HS-5 (cell line): ENCODE results near the gene MACROD2.
"Not testable (repeated sequence)": the region's sequence is repeated elsewhere in the genome, so short reads cannot be mapped to it uniquely, and the experiment has no call there.

ENCODE experiments used
- DNase-seq: peaks from one replicate; pipeline ENCODE4 v3.0.0-alpha.2; 2012; ENCODE audit warnings: low read depth

The MACROD2 gene

GRCh38 chr20:15965165-15965564 is 1969.8 kb downstream of the MACROD2 start:
- DNase-seq = no peak

- no peak for DNase-seq
Observed at GRCh38 chr20:15967334-15967733, 1972.0 kb downstream of the MACROD2 start.

DNA sequence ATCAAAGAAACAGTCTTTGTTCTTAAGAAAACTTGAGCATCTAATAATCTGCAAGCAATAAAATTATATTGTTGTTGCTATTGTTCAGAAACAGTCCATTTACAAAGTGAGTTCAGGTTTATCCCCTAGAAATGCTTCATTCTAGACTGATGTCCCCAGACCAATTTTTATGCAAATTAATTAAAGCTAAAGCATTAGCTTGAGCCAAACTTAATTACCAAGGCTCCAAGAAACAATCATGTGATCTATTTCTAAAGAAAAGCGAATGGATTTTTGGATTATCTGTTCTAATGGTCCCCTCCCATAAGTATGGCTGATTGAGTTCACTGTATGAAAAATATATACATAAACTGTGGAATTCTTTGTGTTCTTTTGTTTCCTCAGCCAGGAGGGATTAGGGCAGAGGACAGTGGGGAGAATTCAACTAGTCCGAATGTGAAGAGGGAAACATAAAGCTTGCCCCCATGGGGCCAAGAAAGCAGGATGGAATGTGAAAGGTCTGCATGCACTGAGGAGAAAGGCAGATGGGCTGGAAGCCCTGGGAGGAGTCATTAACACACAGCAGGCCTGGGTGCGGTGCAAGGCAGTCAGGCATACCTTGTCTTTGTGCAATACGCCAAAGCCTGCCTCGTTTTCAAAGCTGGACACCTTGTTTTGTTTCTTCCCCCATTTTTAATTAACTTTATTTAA is 1980.9 kb downstream of the MACROD2 start:
- no peak for DNase-seq

DNA sequence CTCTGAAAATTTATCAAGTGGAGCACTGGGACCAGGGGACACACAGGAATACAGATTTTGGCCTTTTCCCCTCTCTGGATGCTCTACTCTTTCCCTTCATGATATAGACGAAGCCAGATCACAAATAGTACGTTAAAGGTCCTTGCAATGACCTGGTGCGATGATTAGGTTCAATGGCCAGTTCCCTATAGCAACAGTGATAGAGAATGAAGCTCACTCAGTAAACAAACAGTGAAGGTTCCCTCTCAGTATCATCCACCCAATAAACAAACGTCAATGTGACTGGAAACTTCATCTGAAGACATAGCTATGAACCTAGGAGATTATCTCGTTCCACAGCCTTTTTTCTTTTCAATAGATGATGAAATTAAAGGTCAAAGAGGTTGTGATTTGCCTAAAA is 1981.7 kb downstream of the MACROD2 start:
- DNase-seq = no peak

DNA sequence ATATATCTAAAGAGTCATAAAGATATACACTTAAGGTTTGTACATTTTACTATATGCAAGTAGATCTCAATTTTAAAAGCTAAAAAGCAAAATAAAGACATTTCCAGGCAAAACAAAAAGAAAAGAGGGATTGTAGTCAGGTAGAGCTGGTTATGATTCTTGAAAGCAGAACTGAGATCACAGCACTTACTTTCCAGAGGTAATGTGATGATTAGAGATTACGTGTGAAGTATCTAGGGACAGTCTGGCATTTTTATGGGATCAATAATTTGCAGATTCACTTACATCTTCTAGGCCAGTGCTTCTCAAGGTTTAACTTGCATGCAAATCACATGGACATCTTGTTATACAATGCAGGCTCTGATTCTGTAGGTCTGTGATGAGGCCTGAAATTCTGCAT is 1982.4 kb downstream of the MACROD2 start:
- DNase-seq = no peak

- not testable (repeated sequence) for DNase-seq
Observed at GRCh38 chr20:15985494-15986368, 1990.4 kb downstream of the MACROD2 start.

DNA sequence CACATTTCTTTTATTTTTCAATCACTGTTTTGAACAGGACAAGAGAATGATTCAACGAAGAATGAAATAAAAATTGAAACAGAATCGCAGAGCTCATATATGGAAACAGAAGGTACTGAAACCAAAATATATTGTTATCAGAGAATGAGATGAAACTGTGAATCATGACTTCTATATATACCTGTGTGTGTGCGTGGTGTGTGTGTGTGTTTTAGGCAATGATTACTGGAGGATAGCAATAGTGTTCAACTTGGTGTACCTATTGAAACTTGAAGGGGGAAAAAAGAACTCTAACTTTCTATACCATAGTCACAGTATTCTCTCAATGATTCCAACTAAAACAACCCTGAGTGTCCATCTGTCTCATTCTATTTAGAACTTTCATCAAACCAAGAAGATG is 1991.4 kb downstream of the MACROD2 start:
- DNase-seq = no peak

DNA sequence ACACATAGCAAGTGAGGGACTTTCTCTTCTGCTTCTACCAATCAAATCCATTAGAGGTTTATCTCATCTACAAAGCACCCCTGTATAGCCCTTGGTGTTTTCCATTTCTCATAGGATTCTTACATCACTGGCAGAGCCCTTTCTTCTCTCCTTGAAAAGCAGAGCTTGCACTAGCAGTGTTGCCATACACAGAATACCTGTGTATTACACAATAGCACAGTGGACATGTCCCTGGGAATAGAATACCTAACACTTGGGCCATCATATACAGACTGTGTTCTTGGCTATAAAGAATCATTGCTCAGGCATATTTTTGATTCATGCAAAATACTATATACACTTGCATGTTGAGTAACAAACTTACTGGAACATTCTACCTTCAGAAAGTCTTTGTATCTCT is 1996.0 kb downstream of the MACROD2 start:
- no peak for DNase-seq

GRCh38 chr20:15992564-15992963 is 1997.2 kb downstream of the MACROD2 start:
- DNase-seq = peak; percentile 23

- DNase-seq = no peak
Observed at GRCh38 chr20:16000112-16000511, 2004.8 kb downstream of the MACROD2 start.

- peak; percentile 68 for DNase-seq
Observed at GRCh38 chr20:16001286-16001685, 2006.0 kb downstream of the MACROD2 start.

- no peak for DNase-seq
Observed at GRCh38 chr20:16003310-16003709, 2008.0 kb downstream of the MACROD2 start.

DNA sequence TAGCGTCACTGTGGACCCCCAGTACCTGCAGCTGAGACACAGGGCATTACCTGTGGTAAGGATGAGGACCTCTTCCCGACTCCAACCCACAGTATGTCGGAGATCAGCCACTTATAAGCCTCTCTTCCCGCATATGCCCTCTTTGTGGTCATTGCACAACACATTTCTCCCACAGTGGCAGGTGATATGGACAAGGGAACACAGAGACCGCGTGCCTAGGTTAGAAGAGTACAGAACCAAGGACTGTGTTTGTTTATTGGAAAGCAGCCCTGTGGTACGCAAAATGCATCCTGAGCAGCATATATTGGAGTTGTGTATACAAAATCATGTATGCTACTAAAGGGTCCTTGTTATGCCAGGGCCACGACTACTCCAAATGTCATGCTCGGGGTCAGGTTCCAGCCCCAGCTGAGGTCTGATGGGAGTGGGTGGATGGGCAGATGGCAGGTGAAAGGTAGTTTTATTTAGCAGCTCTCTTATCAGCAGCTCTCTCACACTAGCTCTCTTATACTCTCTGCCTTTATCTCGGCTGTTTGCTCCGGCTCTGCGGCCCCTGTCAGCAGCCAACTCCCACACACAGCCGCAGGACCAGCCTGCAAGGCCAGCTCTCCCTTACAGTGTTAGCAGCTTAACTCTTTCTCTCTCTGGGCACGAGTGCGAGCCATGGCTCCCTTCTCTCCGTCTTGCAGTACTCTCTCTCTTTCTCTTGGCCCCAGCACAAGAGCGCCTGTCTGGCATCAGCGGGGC is 2009.0 kb downstream of the MACROD2 start:
- DNase-seq = no peak

GRCh38 chr20:16005021-16005914 is 2010.0 kb downstream of the MACROD2 start:
- no peak for DNase-seq

DNA sequence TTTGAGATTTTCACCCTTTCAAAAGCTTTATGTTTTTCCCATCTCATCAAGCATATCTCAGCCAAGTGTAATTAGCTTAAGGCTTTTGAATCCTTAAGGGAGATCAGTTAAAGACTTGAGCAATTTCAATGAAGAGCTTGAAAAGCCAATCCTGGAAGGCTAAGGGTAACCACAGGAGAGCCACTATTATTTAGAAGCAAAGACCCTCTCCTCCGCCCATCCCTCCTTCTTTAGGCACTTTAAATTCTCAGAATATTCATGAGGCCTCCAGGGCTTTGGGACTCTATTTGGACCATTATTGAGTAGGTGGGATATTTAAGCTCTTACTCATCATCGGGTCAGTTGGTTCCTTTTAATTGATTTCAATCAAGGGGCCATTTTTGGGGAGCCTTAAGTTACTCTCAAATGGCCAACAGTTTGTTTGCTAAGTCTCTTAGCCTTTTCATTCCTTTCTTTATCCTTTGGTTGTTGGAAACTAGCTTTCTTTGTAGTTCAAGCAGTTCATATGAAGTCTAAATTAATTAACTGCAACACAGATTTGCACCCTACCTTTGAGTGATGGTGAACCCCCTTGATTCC is 2010.7 kb downstream of the MACROD2 start:
- DNase-seq = no peak

- no peak for DNase-seq
Observed at GRCh38 chr20:16007164-16007563, 2011.8 kb downstream of the MACROD2 start.

- no peak for DNase-seq
Observed at GRCh38 chr20:16007962-16008361, 2012.6 kb downstream of the MACROD2 start.

DNA sequence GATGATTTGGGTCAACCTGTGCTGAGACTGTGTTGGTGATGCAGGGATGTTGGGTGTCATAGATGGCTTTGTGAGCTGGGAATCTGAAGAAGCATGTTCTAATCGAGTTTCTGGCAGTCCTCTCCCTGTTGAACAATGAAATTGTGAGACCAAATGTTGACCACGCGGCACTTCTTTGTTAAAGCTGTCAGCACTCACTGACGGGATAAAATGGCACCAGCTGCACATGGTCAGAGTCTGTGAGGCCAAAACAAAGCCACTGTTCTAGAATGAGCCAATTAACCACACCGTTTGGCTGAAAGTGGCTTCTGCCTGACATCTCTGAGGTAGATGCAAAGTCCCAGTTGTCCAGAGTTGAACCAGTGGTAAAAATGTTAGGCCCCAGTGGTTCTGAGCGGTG is 2015.7 kb downstream of the MACROD2 start:
- DNase-seq = no peak

GRCh38 chr20:16011519-16011918 is 2016.2 kb downstream of the MACROD2 start:
- DNase-seq = no peak

DNA sequence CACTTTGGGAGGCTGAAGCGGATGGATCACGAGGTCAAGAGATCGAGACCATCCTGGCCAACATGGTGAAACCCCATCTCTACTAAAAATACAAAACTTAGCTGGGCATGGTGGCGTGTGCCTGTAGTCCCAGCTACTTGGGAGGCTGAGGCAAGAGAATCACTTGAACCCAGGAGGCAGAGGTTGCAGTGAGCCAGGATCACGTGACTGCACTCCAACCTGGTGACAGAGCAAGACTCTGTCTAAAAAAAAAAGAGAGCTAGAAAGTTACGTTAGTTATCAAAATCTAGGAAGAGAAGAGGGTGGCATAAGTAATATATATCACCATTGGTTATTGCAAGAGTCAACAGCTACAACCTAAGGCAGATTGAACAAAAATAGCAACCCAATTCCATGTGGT is 2017.6 kb downstream of the MACROD2 start:
- not testable (repeated sequence) for DNase-seq

DNA sequence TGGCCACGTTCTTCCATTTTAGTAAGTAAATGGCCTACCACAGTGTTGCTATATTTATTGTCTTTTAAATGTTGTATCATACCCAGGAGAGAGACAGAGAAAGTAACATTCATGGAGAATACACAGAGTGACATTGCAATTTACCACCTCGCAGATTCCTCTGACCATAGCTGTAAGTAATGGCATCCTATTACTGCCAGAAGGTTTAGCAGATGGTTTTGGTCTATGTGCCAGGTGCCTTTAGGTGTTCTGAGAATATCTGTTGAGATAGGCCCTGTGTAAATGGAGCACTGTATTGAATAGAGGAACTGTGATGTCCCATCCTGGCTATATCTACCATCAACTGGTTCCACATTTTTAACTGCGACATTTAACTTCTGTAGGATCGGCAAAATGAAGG is 2018.3 kb downstream of the MACROD2 start:
- DNase-seq = no peak
